Cortex of kidney (tissue), 1 donor: Measurements from ENCODE around the gene SDK1.
"Not testable (repeated sequence)": the region's sequence is repeated elsewhere in the genome, so short reads cannot be mapped to it uniquely, and the experiment has no call there.

Experiments used
- DNase-seq: peaks from one replicate; lab custom pipeline; 2025; lab: John Stamatoyannopoulos, UW

The SDK1 gene

GRCh38 chr7:4073052-4073451 is 772.0 kb downstream of the SDK1 start:
- DNase-seq, result no peak

DNA sequence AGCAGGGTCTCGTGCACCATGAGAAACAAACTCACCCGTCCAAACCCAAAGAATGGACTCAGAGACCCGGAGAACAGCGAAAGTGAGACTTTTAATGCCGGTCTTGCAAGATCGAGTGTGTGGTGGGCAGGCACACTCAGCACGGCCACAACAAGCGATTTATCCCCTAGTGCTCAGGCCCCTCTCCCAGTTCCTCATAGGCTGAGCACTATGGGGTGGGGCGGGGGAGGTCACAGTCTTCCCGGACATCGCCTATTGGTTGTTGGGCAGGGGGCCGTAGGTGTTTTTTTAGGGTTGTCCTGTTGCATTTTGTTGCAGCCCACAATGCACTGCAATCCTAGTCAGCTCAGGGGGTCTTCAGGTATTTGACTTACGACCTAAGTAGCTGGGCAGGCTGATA is 772.7 kb downstream of the SDK1 start:
- no peak for DNase-seq

DNA sequence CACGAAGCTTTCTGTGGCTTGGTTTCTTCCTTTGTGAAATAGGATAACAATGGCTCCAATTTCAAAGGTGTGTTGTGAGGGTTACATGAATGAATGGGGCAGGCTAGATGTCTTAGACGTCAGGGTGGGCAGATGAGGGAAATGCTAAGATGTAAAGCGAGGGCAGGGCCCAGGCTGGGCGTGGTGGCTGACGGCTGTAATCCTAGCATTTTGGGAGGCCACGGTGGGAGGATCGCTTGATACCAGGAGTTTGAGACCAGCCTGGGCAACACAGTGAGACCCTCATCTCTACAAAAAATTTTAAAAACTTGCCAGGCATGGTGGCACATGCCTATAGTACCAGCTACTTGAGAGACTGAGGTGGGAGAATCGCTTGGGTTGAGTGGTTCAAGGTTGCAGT is 773.4 kb downstream of the SDK1 start:
- DNase-seq, result no peak

DNA sequence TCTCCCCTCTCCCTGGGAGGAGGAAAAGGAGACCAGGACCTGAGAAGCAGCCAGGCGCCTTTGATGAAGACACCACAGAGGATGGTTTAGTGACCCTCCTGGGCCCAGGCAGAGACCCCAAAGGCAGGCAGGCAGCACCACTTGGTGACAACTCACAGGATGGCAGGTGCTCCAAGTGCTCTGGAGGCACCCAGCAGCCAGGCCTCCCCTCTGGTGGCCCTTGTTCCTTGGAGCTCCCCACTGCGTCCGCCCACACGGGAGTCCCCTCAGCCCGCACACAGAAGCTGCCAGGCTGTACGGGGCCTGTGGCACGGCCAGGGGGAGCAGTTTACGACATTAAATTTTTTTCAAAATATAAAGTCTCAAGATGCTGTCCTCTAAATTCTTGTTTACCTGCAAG is 773.9 kb downstream of the SDK1 start:
- no peak for DNase-seq

DNA sequence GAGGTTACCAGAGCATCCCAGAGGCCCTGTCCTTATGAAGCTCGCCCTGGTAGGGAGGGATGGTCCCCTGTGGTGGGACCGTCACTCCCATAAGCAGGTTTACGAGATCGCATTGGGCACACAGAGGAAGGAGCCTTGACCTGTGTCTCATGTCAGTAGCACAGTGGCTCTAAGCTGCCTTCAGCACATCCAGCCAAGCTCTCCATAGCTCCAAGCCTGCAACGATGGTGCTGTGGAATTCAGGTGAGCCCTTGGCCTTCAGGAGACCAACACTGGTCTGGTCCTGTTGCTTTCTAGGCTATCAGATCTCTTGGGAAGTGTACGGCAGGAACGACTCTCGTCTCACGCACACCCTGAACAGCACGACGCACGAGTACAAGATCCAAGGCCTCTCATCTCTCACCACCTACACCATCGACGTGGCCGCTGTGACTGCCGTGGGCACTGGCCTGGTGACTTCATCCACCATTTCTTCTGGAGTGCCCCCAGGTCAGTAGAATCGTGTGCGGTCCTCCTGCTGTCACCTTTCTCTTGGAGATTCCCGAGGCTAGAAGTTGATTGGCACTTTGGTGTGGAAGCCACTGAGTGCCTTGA is 775.7 kb downstream of the SDK1 start:
- DNase-seq, result no peak

DNA sequence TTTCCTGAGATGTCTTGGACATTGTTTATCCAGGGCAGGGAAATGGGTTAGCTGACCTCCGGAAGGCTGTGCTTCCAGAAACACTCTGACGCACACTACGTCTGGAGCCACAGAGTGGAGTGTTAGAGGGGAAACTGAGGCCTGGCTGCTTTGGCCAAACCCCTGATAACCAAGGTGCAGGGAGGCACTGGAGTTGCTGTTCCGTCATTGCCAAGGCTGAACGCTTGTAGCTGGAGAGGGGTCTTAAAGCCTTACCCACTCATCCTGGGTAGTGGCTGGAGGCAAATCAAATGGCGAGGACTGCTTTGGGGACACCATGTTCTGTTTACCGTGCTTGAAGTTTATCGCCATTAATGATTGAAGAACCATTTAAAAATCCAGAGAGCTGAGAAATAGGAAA is 776.9 kb downstream of the SDK1 start:
- no peak for DNase-seq

GRCh38 chr7:4078580-4078979 is 777.5 kb downstream of the SDK1 start:
- DNase-seq, result no peak

DNA sequence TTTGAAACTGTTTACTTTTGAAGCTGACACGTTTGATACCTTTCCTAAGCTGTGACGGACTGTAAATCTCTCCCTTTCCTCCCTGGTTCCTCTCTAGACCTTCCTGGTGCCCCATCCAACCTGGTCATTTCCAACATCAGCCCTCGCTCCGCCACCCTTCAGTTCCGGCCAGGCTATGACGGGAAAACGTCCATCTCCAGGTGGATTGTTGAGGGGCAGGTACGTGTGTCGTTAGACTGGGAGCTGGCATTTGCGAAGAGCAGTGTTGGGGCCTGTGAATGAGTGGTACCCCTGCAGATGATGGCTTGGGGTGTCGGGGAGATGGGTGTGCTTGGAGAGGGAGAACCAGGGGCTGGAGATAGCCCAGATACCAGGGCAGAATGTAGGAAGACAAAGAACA is 778.3 kb downstream of the SDK1 start:
- no peak for DNase-seq

DNA sequence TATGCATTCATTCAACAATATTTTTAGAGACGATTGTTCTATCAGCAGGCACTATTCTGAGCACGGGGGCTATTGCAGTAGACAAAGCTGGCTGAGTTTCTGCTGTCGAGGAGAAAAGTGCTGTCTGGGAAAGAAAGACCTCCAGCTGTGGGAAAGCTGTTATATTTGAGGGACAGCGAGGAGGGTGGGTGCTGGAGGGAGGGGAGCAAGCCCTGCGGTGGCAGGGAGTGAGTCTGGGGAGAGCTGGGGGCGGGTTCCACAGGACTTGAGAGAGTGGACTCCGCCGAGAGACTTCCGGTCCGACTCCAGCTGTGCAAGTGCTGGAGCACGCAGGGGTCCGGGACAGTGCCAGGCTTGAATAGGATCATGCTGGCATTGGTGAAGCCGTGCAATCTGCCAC is 778.9 kb downstream of the SDK1 start:
- no peak for DNase-seq

GRCh38 chr7:4080954-4081353 is 779.9 kb downstream of the SDK1 start:
- DNase-seq, result no peak

DNA sequence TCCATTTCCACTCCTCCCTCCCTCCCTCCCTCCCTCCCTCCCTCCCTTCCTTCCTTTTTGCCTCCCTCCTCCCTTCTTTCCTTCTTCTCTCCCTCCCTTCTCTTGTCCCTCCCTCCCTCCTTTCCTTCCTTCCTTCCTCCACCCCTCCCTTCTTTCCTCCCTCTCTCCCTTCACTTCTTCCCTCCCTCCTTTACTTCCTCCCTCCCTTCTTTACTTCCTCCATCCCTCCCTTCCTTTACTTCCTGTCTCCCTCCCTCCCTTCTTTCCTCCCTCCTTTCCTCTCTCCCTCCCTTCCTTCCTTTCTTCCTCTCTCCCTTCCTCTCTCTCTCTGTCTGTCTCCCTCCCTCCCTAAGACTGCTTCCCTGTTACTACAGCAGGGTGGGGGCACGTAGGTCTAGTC is 782.5 kb downstream of the SDK1 start:
- DNase-seq, result no peak

DNA sequence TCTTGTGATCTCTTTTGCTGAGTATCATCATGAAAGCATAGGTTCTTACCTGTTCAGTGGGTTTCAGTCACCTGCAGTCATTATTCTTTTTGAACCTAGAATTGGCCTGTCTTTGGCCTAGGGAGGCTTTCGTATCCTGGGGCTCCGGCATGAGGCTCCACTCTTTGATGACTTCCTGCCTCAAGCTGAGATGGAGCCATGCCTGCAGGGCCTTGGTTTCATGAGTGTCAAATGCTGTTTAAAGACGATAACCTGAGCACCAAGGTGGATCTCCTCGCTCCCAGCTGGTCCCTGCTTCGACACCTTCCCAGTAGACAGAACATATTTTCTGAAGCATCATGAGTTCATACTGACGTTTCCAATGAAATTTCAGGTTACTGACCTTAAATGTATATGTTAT is 783.2 kb downstream of the SDK1 start:
- DNase-seq, result no peak

DNA sequence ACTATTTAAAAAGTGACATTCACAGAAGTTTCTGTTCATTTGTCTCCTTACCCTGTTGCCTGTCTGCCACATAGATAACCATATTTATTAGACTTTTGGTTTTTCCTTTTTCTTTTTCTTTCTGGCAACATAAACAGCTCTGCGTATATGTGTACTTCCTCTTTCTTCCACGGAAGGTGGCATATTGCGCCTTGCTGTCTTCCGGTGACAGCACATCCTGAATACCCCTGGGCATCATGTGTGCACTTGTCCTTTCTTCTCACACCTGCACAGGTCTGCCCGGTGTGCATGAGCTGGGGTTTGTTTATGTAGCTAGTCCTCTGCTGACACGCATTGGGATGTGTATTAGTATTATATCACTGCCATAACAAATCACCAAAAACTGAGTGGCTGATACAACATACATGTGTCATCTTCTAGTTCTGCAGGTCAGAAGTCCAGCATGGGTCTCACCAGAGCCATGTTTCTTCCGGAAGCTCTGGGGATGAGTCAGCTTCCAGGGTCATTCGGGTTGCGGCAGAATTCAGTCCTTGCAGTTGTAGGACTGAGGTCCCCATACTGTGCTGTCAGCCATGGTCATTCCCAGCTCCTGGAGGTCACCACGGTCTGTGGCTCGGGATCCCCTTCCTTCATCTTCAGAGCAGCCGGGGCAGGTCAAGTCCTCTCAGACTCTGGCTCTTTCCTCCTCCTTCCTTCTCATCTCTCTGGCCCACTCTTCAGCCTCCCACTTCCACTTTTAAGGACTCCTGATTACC is 785.1 kb downstream of the SDK1 start:
- DNase-seq, result no peak

GRCh38 chr7:4086723-4087122 is 785.7 kb downstream of the SDK1 start:
- DNase-seq, result no peak

DNA sequence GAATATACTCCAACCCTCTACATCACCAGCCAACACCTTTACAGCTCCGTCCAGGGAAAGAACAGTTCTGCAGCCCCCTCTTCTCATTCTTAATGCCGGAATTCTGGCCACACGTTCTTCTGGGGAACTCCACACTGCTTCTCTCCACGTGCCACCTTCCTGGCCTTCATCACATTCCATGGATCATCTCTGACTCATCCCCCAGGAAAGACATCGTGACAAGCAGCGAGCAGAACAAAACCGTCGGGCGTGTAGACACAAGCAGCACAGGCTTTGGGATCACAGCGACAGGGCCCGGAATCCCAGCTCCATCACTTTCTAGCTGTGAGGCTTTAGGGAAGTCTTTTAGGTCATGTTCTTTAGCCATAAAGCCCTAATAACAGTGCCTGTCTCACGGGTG is 790.7 kb downstream of the SDK1 start:
- no peak for DNase-seq

DNA sequence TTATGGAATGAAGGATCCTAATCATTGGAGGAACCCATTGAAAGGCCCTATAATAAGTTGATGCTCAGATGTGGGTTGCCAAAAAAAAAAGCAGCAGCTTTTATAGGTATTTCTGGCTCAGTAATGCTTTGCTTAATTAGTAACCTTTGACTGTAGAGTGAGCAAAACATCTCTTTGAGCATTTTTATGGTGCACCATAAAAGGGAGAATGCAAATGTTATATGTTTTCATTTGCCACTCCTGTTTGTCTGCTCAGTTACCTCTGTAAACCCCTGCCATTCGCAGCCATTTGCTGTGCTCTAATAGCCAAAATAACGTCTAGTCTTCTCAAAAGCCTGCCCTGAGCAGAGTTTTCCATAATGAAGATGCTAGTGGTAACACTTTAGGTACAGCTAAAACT is 792.0 kb downstream of the SDK1 start:
- no peak for DNase-seq

GRCh38 chr7:4093483-4093882 is 792.4 kb downstream of the SDK1 start:
- DNase-seq, result no peak

DNA sequence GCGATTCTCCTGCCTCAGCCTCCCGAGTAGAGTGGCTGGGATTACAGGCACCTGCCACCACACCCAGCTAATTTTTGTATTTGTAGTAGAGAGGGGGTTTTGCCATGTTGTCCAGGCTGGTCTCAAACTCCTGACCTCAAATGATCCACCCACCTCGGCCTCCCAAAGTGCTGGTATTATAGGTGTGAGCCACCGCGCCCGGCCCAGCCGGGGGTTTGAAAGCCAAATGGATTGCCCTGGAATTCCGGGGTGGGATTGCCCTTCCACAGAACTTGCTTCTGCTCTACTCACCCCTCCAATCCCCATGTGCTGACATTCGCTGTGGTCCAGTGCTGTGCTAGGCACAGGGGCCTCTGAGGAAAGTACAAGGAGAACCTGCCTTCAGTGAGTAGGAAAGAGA is 793.1 kb downstream of the SDK1 start:
- not testable (repeated sequence) for DNase-seq

DNA sequence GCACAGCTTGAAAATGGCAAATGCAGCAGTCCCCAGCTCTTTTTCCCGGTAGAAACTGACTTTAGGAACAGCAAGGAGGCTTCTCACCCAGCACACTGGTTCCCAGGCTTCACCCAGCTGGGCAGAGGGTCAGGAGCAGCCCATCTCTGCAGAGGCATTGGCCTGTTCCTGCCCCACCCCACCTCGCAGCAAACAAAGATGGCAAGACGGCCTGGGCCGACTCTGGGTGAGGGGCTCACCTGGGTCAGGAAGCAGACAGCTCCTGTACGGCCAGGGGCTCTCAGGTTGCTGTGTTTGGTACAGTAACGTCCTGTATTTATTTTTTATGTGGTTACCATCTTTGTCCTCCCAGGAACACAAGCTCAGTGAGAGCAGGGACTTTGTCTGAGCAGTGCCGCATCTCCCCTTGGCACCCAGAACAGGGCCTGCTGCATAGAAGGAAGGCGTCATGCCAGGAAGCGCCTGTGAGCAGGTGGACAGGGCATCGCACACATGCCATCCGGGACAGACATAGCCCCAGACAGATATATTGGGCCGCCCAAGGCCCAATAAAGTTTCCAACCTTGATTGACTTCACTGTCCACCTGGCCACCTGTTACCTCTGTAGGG is 796.1 kb downstream of the SDK1 start:
- DNase-seq, result no peak

- no peak for DNase-seq
These were observed 797.1 kb downstream of the SDK1 start for GRCh38 chr7:4098169-4098568.

- DNase-seq, result no peak
These were observed 798.6 kb downstream of the SDK1 start for GRCh38 chr7:4099651-4100050.

DNA sequence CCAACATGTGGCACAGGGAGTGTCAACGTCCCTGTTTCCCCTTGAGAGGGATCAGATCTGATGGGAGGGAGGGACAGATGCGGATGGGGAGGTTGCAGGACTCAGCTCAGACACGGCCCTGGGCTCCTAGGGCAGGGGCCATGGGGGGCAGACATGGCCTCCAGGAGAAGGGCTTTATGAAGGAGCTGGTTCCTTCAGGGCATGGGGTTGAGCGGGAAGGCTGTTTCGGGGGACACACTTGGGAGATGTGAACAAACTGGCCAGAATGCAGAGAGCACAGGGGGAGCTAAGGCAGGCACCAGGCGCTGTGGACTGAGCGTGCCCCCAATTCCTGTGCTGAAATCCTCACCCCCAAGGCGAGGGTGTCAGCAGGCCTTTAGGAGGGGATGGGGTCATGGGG is 799.1 kb downstream of the SDK1 start:
- no peak for DNase-seq

DNA sequence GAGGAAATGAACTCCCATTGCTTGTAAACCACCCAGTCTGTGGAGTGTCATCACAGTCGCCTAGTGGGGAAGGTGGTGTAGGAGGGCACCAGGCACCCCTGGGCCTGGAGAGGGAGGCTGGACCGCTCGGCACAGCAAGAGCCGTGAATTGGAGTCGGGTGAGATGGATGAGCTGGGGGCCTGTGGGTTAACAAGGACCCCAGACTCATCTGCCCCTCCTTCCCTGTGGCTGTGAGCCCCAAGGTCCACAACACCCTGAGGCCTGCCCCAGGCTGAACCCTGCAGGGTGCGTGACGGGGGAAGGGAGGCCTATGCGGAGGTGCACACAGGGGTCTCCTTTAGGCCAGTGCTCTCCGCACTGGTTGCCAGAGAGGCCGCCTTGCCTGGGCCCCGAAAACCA is 799.6 kb downstream of the SDK1 start:
- DNase-seq, result no peak
